ENCODE results near the gene GPHA2.

DNA sequence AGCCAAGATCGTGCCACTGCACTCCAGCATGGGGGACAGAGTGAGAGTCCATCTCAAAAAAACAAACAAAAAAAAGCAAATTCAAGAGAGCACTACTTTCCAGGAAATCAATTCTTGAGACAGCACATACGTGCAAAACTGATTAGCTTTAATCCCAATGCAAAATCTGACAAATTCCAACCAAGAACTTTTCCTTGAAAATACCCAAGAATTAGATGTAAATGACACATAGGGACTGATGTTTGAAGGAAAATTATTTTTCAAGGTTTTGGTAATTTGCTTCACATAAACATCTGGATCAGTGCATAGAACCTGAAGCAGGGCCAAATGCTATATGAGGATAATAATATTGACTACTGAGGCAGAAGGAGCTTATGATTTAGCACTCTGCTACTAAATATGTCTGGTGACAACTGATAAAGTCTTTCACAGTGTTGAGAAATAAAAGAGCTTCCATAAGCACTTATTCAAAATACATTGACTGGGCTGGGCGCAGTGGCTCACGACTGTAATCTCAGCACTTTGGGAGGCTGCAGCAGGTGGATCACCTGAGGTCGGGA, 27.5 kb upstream of the GPHA2 start:
- TF ChIP-seq, protein P1, sequence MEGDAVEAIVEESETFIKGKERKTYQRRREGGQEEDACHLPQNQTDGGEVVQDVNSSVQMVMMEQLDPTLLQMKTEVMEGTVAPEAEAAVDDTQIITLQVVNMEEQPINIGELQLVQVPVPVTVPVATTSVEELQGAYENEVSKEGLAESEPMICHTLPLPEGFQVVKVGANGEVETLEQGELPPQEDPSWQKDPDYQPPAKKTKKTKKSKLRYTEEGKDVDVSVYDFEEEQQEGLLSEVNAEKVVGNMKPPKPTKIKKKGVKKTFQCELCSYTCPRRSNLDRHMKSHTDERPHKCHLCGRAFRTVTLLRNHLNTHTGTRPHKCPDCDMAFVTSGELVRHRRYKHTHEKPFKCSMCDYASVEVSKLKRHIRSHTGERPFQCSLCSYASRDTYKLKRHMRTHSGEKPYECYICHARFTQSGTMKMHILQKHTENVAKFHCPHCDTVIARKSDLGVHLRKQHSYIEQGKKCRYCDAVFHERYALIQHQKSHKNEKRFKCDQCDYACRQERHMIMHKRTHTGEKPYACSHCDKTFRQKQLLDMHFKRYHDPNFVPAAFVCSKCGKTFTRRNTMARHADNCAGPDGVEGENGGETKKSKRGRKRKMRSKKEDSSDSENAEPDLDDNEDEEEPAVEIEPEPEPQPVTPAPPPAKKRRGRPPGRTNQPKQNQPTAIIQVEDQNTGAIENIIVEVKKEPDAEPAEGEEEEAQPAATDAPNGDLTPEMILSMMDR (IDR thresholded peaks at IDR 0.05; ENCODE audit: low read length), result no peak
- TF ChIP-seq EZH2 (optimal IDR thresholded peaks at IDR 0.05; ENCODE audit: low read depth, low read length), result no peak
